ENCODE results near the gene RNF144B. TPM values are rescaled to one million over a fixed set of nuclear protein-coding genes. Genes with fewer than 3 reads are reported as not detected.
A peak's percentile ranks its signal among the peaks of the same experiment; 100 is the strongest.

RNF144B gene
- total RNA-seq, 2 donors from 2014 or later = 4.0 to 5.4 TPM

- TF ChIP-seq CTCF (IDR thresholded peaks at IDR 0.05) (no peak), POLR2A (IDR thresholded peaks at IDR 0.05) (no peak)
- Histone ChIP-seq H3K27ac (peak overlapping the region; percentile 50 to 87 (median 85)), H3K4me1 (peaks cover 55% of the 10 kb centered on the region), H3K36me3 (replicated peaks in 1 of 2; ENCODE audit: insufficient read depth in 1 of 2, low read depth in 2 of 2) (no peaks in the 10 kb centered on the region), H3K27me3 (no peaks in the 10 kb centered on the region), H3K4me3 (no peak overlapping the region), H3K9me3 (no peaks in the 10 kb centered on the region)
- DNase-seq (peak in 3 of 4 donors; percentile 34 to 52 (median 44)), ATAC-seq (no peak)
- WGBS, 2 donors = 18 to 23% methylated on average over 6 of the region's 6 CpGs
- intact Hi-C loops (cut with DNase I) = no loop called here
Measured at GRCh38 chr6:18386298-18386976, 713 bp upstream of the RNF144B start.

GRCh38 chr6:18388271-18388670 lies 1.1 kb downstream of the RNF144B start:
- intact Hi-C loops (cut with DNase I) = no loop called here
- no peak for TF ChIP-seq CTCF (IDR thresholded peaks at IDR 0.05)
- TF ChIP-seq POLR2A (IDR thresholded peaks at IDR 0.05) = no peak
- peaks cover 58% of the 10 kb centered on the region for H3K4me1 ChIP-seq

GRCh38 chr6:18388942-18389341 lies 1.8 kb downstream of the RNF144B start:
- H3K27ac ChIP-seq = peak overlapping the region; percentile 7 to 87 (median 85)
- ATAC-seq (peak; percentile 42), DNase-seq (peak in 1 of 4 donors; percentile 24)
- intact Hi-C loops (cut with DNase I) = no loop called here
- H3K36me3 ChIP-seq (replicated peaks in 1 of 2; ENCODE audit: insufficient read depth in 1 of 2, low read depth in 2 of 2) = no peaks in the 10 kb centered on the region
- H3K9me3 ChIP-seq = no peaks in the 10 kb centered on the region
- no peak for TF ChIP-seq CTCF (IDR thresholded peaks at IDR 0.05)
- TF ChIP-seq POLR2A (IDR thresholded peaks at IDR 0.05) = peak in 1 of 3 donors; percentile 21
- no peak overlapping the region for H3K4me3 ChIP-seq
- peaks cover 58% of the 10 kb centered on the region for H3K4me1 ChIP-seq
- 0 to 7% methylated on average over 1 of the region's 1 CpG for WGBS, 2 donors
- H3K27me3 ChIP-seq = no peaks in the 10 kb centered on the region

More at GRCh38 chr6:18388271-18388670, 1.1 kb downstream of the RNF144B start:
- Histone ChIP-seq H3K27ac (peak overlapping the region; percentile 42 to 87 (median 85)), H3K27me3 (no peaks in the 10 kb centered on the region), H3K36me3 (replicated peaks in 1 of 2; ENCODE audit: insufficient read depth in 1 of 2, low read depth in 2 of 2) (no peaks in the 10 kb centered on the region), H3K9me3 (no peaks in the 10 kb centered on the region), H3K4me3 (peak overlapping the region; percentile 34 to 53)
- ATAC-seq (no peak), DNase-seq (no peak)
- WGBS, 2 donors = 3 to 7% methylated on average over 3 of the region's 3 CpGs

GRCh38 chr6:18389479-18389878 lies 2.3 kb downstream of the RNF144B start:
- intact Hi-C loops (cut with DNase I) = no loop called here
- Histone ChIP-seq H3K36me3 (replicated peaks in 1 of 2; ENCODE audit: insufficient read depth in 1 of 2, low read depth in 2 of 2) (no peaks in the 10 kb centered on the region), H3K27ac (peak overlapping the region; percentile 7 to 87 (median 85)), H3K4me1 (peaks cover 55% of the 10 kb centered on the region), H3K9me3 (no peaks in the 10 kb centered on the region), H3K27me3 (no peaks in the 10 kb centered on the region), H3K4me3 (no peak overlapping the region)
- peak in 1 of 4 donors; percentile 21 for DNase-seq
- TF ChIP-seq CTCF (IDR thresholded peaks at IDR 0.05) (no peak), POLR2A (IDR thresholded peaks at IDR 0.05) (no peak)
- WGBS, 2 donors = 7 to 8% methylated on average over 2 of the region's 2 CpGs
- no peak for ATAC-seq

GRCh38 chr6:18390476-18390875 lies 3.3 kb downstream of the RNF144B start:
- no peaks in the 10 kb centered on the region for H3K36me3 ChIP-seq (replicated peaks in 1 of 2; ENCODE audit: insufficient read depth in 1 of 2, low read depth in 2 of 2)
- DNase-seq = no peak
- WGBS, 2 donors = 36 to 42% methylated on average over 2 of the region's 2 CpGs
- TF ChIP-seq POLR2A (IDR thresholded peaks at IDR 0.05) (no peak), CTCF (IDR thresholded peaks at IDR 0.05) (no peak)
- peak overlapping the region in 3 of 4 donors; percentile 14 to 87 (median 17) for H3K27ac ChIP-seq
- no peaks in the 10 kb centered on the region for H3K27me3 ChIP-seq
- H3K9me3 ChIP-seq = no peaks in the 10 kb centered on the region
- H3K4me3 ChIP-seq = no peak overlapping the region
- peaks cover 49% of the 10 kb centered on the region for H3K4me1 ChIP-seq
- no peak for ATAC-seq
- intact Hi-C loops (cut with DNase I) = no loop called here
